GM12878 (cell line): ENCODE results near the gene MDFI. TPM values are rescaled to one million over a fixed set of nuclear protein-coding genes. Genes with fewer than 3 reads are reported as not detected.

Experiments
- ATAC-seq: fragments of 200-7000 bp; cut with Tn5 transposase; 3 replicates; pipeline ENCODE4 v1.9.1; 2020; ENCODE audit warnings: mild to moderate bottlenecking, moderate library complexity
- BruUV-seq: library from RNA; stranded (reverse); fragments of 400-500 nt; replicated peaks from 2 replicates; lab custom pipeline; 2021; lab: Mats Ljungman, UMichigan
- CTCF ChIA-PET: fragments of 300-600 bp; sonication (Branson Sonifier 250); formaldehyde crosslinking; extraction: SDS; loops from one replicate; lab custom pipeline; 2021; ENCODE audit warnings: inconsistent platforms; lab: Yijun Ruan, JAX
- POLR2A ChIA-PET: fragments of 350-600 bp; formaldehyde crosslinking; extraction: SDS; loops from one replicate; lab custom pipeline; 2021; ENCODE audit warnings: inconsistent platforms; lab: Charles Lee
- RAD21 ChIA-PET: fragments of 300-600 bp; sonication (Branson Sonifier 250); formaldehyde crosslinking; loops from one replicate; lab custom pipeline; 2023; ENCODE audit warnings: antibody characterized with exemption; ENCODE audit not compliant: unreplicated experiment; lab: Charles Lee
- SMC1A ChIA-PET: fragments of 300-600 bp; sonication (Branson Sonifier 250); formaldehyde crosslinking; loops from one replicate; lab custom pipeline; 2023; ENCODE audit not compliant: unreplicated experiment, uncharacterized antibody; lab: Charles Lee
- DNase-seq: peaks from one replicate; pipeline ENCODE4 v3.0.0-alpha.2; 2011; ENCODE audit warnings: low read depth, low spot score
- FAIRE-seq: peaks from 3 replicates; lab custom pipeline; 2011; peaks lifted over from hg19 to GRCh38; lab: Jason Lieb, UNC
- H2AFZ ChIP-seq: 2 replicates; pipeline ENCODE4 v1.6.0; 2011; ENCODE audit warnings: low read depth, low read length, control low read depth; ENCODE audit not compliant: control insufficient read depth
- H3K27ac ChIP-seq: 2 replicates; pipeline ENCODE4 v1.5.1; 2011; ENCODE audit warnings: control low read depth; ENCODE audit not compliant: control insufficient read depth, insufficient read depth
- H3K27me3 ChIP-seq, 2 experiments: replicated peaks in 1 of 2; 2 replicates each; pipeline versions ENCODE4 v1.6.0 to v1.6.1; 2011; ENCODE audit warnings: low read length in 1 of 2; ENCODE audit not compliant: control insufficient read depth in 2 of 2, insufficient read depth in 2 of 2
- H3K36me3 ChIP-seq, 2 experiments: 2 replicates each; pipeline ENCODE4 v1.5.1; 2011; ENCODE audit warnings: low read length in 1 of 2; ENCODE audit not compliant: control insufficient read depth in 2 of 2, insufficient read depth in 2 of 2
- H3K4me1 ChIP-seq: 2 replicates; pipeline ENCODE4 v1.6.1; 2011; ENCODE audit warnings: mild to moderate bottlenecking, low read length, moderate library complexity, mixed read lengths; ENCODE audit not compliant: control insufficient read depth, insufficient read depth
- H3K4me2 ChIP-seq: 2 replicates; pipeline ENCODE4 v1.6.0; 2011; ENCODE audit warnings: control low read depth; ENCODE audit not compliant: control insufficient read depth, insufficient read depth
- H3K4me3 ChIP-seq: fragments of 200-600 bp; sonication (generic); 2 replicates; pipeline ENCODE4 v1.5.1; 2016
- H3K79me2 ChIP-seq: 2 replicates; pipeline ENCODE4 v1.6.0; 2011; ENCODE audit warnings: low read length; ENCODE audit not compliant: control insufficient read depth, insufficient read depth
- H3K9ac ChIP-seq: 2 replicates; pipeline ENCODE4 v1.8.0; 2011; ENCODE audit warnings: low read length, control low read depth, mixed read lengths; ENCODE audit not compliant: control insufficient read depth, insufficient read depth
- H3K9me3 ChIP-seq: replicated peaks from 3 replicates; pipeline ENCODE4 v1.5.1; 2011; ENCODE audit warnings: mild to moderate bottlenecking, low read length; ENCODE audit not compliant: control insufficient read depth, insufficient read depth
- H4K20me1 ChIP-seq: 2 replicates; pipeline ENCODE4 v1.6.0; 2011; ENCODE audit not compliant: control insufficient read depth, insufficient read depth
- ATF7 ChIP-seq: fragments of 450-650 bp; IDR thresholded peaks from 2 replicates; pipeline ENCODE4 v1.6.1; 2016; ENCODE audit warnings: low read depth, mild to moderate bottlenecking
- CHD2 ChIP-seq: IDR thresholded peaks from 2 replicates; pipeline ENCODE4 v1.6.1; 2011; ENCODE audit warnings: low read depth, low read length, improper control_type of control experiment, borderline replicate concordance
- IRF4 ChIP-seq: IDR thresholded peaks from 2 replicates; pipeline ENCODE4 v1.6.1; 2011; ENCODE audit warnings: low read depth, low read length
- KAT2A ChIP-seq: conservative IDR thresholded peaks from 2 replicates; pipeline ENCODE4 v1.6.1; 2011; ENCODE audit warnings: low read depth, low read length; ENCODE audit not compliant: control insufficient read depth
- NBN ChIP-seq: fragments of 450-650 bp; IDR thresholded peaks from 2 replicates; pipeline ENCODE4 v1.6.1; 2016
- POLR2AphosphoS2 ChIP-seq: IDR thresholded peaks from 2 replicates; pipeline ENCODE4 v1.6.1; 2011; ENCODE audit warnings: low read depth, mild to moderate bottlenecking, low read length, improper control_type of control experiment, moderate library complexity
- SMARCA5 ChIP-seq: fragments of 450-650 bp; IDR thresholded peaks from 2 replicates; pipeline ENCODE4 v1.6.1; 2017; ENCODE audit warnings: mild to moderate bottlenecking
- SP1 ChIP-seq: IDR thresholded peaks from one replicate; pipeline ENCODE4 v1.6.1; 2011; ENCODE audit warnings: low read depth, low read length
- TARDBP ChIP-seq: IDR thresholded peaks from 2 replicates; pipeline ENCODE4 v1.6.1; 2016; ENCODE audit warnings: borderline replicate concordance
- ZNF207 ChIP-seq: fragments of 450-650 bp; IDR thresholded peaks from 2 replicates; pipeline ENCODE4 v1.6.1; 2014; ENCODE audit warnings: antibody characterized with exemption, mild to moderate bottlenecking, borderline replicate concordance
- WGBS: methylation state at CpG from one replicate; pipeline ENCODE4 v1.1.6; 2016; ENCODE audit warnings: low lambda C conversion rate; ENCODE audit not compliant: insufficient replicate concordance, insufficient coverage; ENCODE audit errors: missing lambda C conversion rate; 5-methylcytosine and 5-hydroxymethylcytosine counted together
- in situ Hi-C: fragments of 300-500 bp; cut with MboI; formaldehyde crosslinking; loops from 9 replicates; pipeline ENCODE4 v1.14.3; 2018; ENCODE audit warnings: mixed read lengths
- intact Hi-C: fragments of 100-400 bp; cut with micrococcal nuclease; formaldehyde crosslinking; loops from one replicate; pipeline ENCODE4 v1.14.2; 2022; ENCODE audit not compliant: unreplicated experiment
- polyA plus RNA-seq, 11 experiments: library from polyadenylated mRNA; depleted of rRNA in 4 of 11; unstranded in 6 of 11; stranded (reverse) in 5 of 11; fragments of >200 nt; fragmentation: Nextera tagmentation in 4 of 11; fragmentation: Illumina TruSeq in 1 of 11; extraction: Ambion mirVana in 4 of 11; extraction: Trizol in 1 of 11; gene quantifications; 1 replicate in 1 of 11; 2 replicates in 10 of 11; pipeline versions ENCODE4 v1.2.1 to v1.2.3, GENCODE V29; 2011 to 2016; ENCODE audit warnings: inconsistent platforms in 2 of 11, missing spikeins in 2 of 11, low read depth in 1 of 11
- total RNA-seq, 4 experiments: library from RNA; depleted of rRNA in 3 of 4; stranded (reverse); fragments of >200 nt in 3 of 4; fragmentation: Illumina TruSeq in 1 of 4; extraction: Trizol in 1 of 4; gene quantifications; 2 replicates each; pipeline versions ENCODE4 v1.2.1 to v1.2.3, GENCODE V29; 2013 to 2021
- TF ChIP-seq, protein P1 (sequence below): IDR thresholded peaks from 2 replicates; pipeline ENCODE4 v1.6.1; 2012; ENCODE audit warnings: mild to moderate bottlenecking, low read depth, low read length
- TF ChIP-seq, protein P2 (sequence below): IDR thresholded peaks from 2 replicates; pipeline ENCODE4 v1.6.1; 2011; ENCODE audit warnings: borderline replicate concordance, low read depth, mild to moderate bottlenecking, moderate library complexity, low read length; ENCODE audit not compliant: insufficient read depth, poor library complexity, severe bottlenecking

Gene MDFI
- total and polyA plus RNA-seq, 10 of the 15 experiments (the other 5 are each of a cell fraction or from before 2014, with no cell fraction given), result not detected

DNA sequence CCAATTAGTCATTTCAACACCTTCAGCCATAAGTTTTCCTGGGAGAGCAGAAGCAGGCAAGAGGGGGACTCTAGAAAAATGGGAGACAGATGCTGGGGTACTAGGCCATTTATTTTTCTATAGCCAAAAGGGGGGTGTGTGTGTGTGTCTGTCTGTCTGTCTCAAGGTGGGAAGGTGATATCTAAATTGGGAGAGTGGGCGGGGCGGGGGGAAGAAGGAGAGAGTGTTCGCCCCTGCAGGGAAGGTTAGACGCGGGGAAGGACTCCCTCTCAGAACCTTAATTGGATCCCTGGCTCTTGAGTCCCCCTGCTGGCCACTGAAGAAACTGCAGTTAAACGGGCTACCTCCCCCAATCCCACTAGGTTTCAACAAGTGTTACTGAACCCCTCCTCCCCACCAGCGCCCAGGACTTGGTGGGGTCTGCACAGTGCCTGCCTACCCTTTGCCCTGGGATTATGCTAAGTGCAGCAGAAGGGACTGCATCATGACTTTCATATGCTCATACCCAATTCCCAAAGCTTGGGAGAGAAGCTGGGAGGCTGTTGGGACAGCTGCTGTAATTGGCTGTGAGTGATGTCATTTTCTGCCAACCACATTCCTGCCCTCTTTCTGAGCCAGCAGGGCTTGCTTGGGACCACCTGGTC lies 46.3 kb upstream of the MDFI start (continued):
- TF ChIP-seq, protein P1, sequence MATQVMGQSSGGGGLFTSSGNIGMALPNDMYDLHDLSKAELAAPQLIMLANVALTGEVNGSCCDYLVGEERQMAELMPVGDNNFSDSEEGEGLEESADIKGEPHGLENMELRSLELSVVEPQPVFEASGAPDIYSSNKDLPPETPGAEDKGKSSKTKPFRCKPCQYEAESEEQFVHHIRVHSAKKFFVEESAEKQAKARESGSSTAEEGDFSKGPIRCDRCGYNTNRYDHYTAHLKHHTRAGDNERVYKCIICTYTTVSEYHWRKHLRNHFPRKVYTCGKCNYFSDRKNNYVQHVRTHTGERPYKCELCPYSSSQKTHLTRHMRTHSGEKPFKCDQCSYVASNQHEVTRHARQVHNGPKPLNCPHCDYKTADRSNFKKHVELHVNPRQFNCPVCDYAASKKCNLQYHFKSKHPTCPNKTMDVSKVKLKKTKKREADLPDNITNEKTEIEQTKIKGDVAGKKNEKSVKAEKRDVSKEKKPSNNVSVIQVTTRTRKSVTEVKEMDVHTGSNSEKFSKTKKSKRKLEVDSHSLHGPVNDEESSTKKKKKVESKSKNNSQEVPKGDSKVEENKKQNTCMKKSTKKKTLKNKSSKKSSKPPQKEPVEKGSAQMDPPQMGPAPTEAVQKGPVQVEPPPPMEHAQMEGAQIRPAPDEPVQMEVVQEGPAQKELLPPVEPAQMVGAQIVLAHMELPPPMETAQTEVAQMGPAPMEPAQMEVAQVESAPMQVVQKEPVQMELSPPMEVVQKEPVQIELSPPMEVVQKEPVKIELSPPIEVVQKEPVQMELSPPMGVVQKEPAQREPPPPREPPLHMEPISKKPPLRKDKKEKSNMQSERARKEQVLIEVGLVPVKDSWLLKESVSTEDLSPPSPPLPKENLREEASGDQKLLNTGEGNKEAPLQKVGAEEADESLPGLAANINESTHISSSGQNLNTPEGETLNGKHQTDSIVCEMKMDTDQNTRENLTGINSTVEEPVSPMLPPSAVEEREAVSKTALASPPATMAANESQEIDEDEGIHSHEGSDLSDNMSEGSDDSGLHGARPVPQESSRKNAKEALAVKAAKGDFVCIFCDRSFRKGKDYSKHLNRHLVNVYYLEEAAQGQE, result no peak
- TF ChIP-seq TARDBP (no peak), NBN (0 out of 2 replicates have a peak, but pooled peaks have one; percentile 17), ATF7 (peak; percentile 51; the same call in 1 of the 2 replicates)

DNA sequence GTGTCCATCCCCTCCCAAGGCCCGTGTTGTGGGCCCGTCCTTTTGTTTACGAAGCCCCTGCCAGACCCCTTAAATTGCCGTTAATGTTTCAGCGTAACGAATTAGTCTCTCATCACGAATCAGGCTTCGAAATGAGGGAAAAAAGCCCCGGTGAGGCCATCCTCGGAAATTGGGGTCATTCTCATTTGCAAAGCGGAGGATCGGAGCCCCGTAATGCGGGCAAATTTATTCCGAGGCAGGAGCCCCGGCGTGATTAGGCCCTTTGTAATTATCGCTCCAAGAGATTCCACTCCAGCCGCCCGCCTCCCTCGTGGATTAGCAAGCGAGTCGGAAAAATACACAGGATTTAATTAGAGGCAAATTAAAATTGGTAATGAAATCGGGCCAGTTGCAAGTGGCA lies 44.9 kb upstream of the MDFI start:
- Histone ChIP-seq H3K79me2 (no peaks in the 10 kb centered on the region), H3K4me3 (no peak overlapping the region), H3K36me3 (peaks cover 2 to 16% of the 10 kb centered on the region in 2 experiments; a peak in 3 of 4 replicates), H4K20me1 (no peaks in the 10 kb centered on the region), H3K4me2 (no peak overlapping the region), H3K4me1 (no peaks in the 10 kb centered on the region), H3K9me3 (no peaks in the 10 kb centered on the region), H2AFZ (no peak overlapping the region), H3K27me3 (no peaks in the 10 kb centered on the region), H3K9ac (no peak overlapping the region), H3K27ac (no peak overlapping the region)
- RAD21 ChIA-PET, result interaction anchor here (7.8 kb wide), 1 partner anchor 131 kb away, joined by 57 read pairs; no protein-coding TSS in a partner anchor
- DNase-seq, result no peak
- intact Hi-C loops, result loop anchor here (5.0 kb wide), 2 partner anchors 46 to 61 kb away; partner anchors contain the start of gene FOXP4
- POLR2A ChIA-PET, result no interaction called here
- in situ Hi-C loops, result loop anchor here (5.0 kb wide), 3 partner anchors 131 to 221 kb away; no protein-coding TSS in a partner anchor
- CTCF ChIA-PET, result interaction anchor here (1.0 to 8.1 kb wide), 4 partner anchors 19 to 533 kb away, joined by 3 to 117 read pairs (median 11); no protein-coding TSS in a partner anchor
- BruUV-seq, result no TSS peak
- FAIRE-seq, result no peak
- 90% methylated on average over 24 of the region's 24 CpGs for WGBS
- no peak for ATAC-seq
- TF ChIP-seq ZNF207 (no peak), POLR2AphosphoS2 (no peak), SMARCA5 (no peak), KAT2A (no peak), CHD2 (no peak), IRF4 (no peak), SP1 (no peak)
- TF ChIP-seq, protein P2, sequence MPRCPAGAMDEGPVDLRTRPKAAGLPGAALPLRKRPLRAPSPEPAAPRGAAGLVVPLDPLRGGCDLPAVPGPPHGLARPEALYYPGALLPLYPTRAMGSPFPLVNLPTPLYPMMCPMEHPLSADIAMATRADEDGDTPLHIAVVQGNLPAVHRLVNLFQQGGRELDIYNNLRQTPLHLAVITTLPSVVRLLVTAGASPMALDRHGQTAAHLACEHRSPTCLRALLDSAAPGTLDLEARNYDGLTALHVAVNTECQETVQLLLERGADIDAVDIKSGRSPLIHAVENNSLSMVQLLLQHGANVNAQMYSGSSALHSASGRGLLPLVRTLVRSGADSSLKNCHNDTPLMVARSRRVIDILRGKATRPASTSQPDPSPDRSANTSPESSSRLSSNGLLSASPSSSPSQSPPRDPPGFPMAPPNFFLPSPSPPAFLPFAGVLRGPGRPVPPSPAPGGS, result no peak
- SMC1A ChIA-PET, result interaction anchor here (4.0 kb wide), 1 partner anchor 131 kb away, joined by 36 read pairs; no protein-coding TSS in a partner anchor
